OCI-LY3 (cell line): ENCODE data around the gene RASSF7.

Experiments
- EZH2phosphoT487 ChIP-seq: fragments of 200-600 bp; shearing (Covaris generic); IDR thresholded peaks from 2 replicates; pipeline ENCODE4 v1.6.1; 2018; ENCODE audit warnings: antibody characterized with exemption, mixed run types, low read depth
- TF ChIP-seq, protein P1 (sequence below): fragments of 200-600, 300-600 bp; sonication (generic); IDR thresholded peaks from 2 replicates; pipeline ENCODE4 v1.5.1; 2014; ENCODE audit warnings: antibody characterized with exemption, low read length, low read depth

DNA sequence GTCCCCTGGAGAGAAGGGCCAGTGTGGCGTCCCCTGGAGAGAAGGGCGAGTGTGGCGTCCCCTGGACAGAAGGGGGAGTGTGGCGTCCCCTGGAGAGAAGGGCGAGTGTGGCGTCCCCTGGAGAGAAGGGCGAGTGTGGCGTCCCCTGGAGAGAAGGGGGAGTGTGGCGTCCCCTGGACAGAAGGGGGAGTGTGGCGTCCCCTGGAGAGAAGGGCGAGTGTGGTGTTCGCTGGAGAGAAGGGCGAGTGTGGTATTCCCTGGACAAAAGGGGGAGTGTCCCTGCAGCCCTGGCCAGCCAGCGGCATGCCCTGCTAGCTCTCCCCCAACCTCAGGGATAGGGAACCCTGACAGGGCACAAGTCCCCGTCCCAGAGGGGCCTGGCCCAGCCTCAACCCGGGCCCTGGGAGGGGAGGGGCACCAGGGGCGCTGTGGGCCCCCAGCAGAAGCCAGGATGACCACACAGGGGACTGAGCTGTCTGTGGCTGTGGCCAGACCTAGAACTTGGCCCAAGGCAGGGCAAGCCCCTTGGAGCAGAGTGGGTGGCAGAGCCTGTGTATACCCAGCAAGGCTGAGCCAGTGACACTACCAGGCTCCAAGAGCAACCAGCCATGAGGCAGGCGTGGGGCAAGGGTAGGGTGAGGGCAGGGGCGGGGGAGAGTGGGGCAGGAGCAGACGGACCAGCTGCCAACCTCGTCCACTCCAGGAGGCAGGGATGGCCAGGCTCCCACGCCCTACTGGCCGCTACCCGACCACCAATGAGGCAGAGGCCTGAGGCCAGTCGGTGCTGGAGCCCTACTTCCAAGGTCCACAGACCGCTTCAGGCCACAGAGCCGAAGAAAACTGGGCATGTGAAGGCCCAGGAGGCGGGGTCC lies 29.6 kb upstream of the RASSF7 start:
- TF ChIP-seq, protein P1, sequence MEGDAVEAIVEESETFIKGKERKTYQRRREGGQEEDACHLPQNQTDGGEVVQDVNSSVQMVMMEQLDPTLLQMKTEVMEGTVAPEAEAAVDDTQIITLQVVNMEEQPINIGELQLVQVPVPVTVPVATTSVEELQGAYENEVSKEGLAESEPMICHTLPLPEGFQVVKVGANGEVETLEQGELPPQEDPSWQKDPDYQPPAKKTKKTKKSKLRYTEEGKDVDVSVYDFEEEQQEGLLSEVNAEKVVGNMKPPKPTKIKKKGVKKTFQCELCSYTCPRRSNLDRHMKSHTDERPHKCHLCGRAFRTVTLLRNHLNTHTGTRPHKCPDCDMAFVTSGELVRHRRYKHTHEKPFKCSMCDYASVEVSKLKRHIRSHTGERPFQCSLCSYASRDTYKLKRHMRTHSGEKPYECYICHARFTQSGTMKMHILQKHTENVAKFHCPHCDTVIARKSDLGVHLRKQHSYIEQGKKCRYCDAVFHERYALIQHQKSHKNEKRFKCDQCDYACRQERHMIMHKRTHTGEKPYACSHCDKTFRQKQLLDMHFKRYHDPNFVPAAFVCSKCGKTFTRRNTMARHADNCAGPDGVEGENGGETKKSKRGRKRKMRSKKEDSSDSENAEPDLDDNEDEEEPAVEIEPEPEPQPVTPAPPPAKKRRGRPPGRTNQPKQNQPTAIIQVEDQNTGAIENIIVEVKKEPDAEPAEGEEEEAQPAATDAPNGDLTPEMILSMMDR = no peak
- no peak for TF ChIP-seq EZH2phosphoT487
